NB4 (cell line): ENCODE measurements around the gene REXO2.

Experiments
- CTCF ChIP-seq: IDR thresholded peaks from one replicate; pipeline ENCODE4 v1.5.1; 2012; ENCODE audit warnings: low read depth, low read length
- MAX ChIP-seq: IDR thresholded peaks from 2 replicates; pipeline ENCODE4 v1.6.1; 2011; ENCODE audit warnings: low read depth, low read length
- POLR2A ChIP-seq: IDR thresholded peaks from 2 replicates; pipeline ENCODE4 v1.6.1; 2011; ENCODE audit warnings: mild to moderate bottlenecking; ENCODE audit not compliant: insufficient read length; ENCODE audit errors: extremely low read depth

GRCh38 chr11:114426280-114426679 is 13.0 kb upstream of the REXO2 start:
- TF ChIP-seq POLR2A (no peak), CTCF (no peak), MAX (no peak)
